Measurements from ENCODE around the gene UBE2J2. TPM values are rescaled to one million over a fixed set of nuclear protein-coding genes. Genes with fewer than 3 reads are reported as not detected.

The UBE2J2 gene
- total and polyA plus RNA-seq, 2 of the 13 experiments (the other 11 are each of a cell fraction or from before 2014, with no cell fraction given): 25.4 to 29.4 TPM

GRCh38 chr1:1305300-1306069 is 31.8 kb upstream of the UBE2J2 start (continued):
- peak; percentile 13; the same call in 1 of the 2 replicates for TF ChIP-seq MAFF (IDR thresholded peaks at IDR 0.05; ENCODE audit: low read depth, low read length)
- TF ChIP-seq ZNF232 (CRISPR knock-in tag; IDR thresholded peaks at IDR 0.05; ENCODE audit: borderline replicate concordance): peak; percentile 16; the same call in 1 of the 2 replicates
- TF ChIP-seq SRSF1 (optimal IDR thresholded peaks at IDR 0.05; ENCODE audit: low read depth, low read length): peak; percentile 15
- TF ChIP-seq KLF13 (CRISPR knock-in tag; IDR thresholded peaks at IDR 0.05): no peak
- TF ChIP-seq MAX (IDR thresholded peaks at IDR 0.05): no peak
- TF ChIP-seq, protein P1, sequence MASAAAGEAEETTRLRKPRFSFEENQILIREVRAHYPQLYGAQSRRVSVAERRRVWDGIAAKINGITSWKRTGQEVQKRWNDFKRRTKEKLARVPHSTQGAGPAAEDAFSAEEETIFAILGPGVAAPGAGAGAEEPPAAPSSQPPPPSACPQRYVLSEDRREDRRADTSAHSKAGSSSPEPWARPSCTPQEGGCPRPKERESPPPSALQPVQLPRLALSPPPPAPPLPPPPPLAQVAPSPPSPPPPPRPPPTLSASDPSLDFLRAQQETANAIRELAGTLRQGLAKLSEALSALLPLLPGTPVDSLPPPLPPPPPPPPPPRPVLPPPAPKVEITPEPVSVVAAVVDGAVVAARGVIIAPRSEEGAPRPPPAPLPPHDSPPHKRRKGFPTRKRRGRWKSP (CRISPR knock-in tag; IDR thresholded peaks at IDR 0.05): no peak
- TF ChIP-seq ZNF280D (CRISPR knock-in tag; IDR thresholded peaks at IDR 0.05): no peak
- TF ChIP-seq ZNF619 (CRISPR knock-in tag; IDR thresholded peaks at IDR 0.05): no peak
- TF ChIP-seq MIER2 (CRISPR knock-in tag; IDR thresholded peaks at IDR 0.05): no peak
- TF ChIP-seq HMGA1 (CRISPR knock-in tag; conservative IDR thresholded peaks at IDR 0.05): no peak
- no peak for TF ChIP-seq TRIM24 (CRISPR knock-in tag; IDR thresholded peaks at IDR 0.05)

All from HepG2 (cell line).